ENCODE data around the gene IER3. TPM values are rescaled to one million over a fixed set of nuclear protein-coding genes. Genes with fewer than 3 reads are reported as not detected.

IER3 gene
- polyA plus RNA-seq, 1 experiment: 51.7 TPM

DNA sequence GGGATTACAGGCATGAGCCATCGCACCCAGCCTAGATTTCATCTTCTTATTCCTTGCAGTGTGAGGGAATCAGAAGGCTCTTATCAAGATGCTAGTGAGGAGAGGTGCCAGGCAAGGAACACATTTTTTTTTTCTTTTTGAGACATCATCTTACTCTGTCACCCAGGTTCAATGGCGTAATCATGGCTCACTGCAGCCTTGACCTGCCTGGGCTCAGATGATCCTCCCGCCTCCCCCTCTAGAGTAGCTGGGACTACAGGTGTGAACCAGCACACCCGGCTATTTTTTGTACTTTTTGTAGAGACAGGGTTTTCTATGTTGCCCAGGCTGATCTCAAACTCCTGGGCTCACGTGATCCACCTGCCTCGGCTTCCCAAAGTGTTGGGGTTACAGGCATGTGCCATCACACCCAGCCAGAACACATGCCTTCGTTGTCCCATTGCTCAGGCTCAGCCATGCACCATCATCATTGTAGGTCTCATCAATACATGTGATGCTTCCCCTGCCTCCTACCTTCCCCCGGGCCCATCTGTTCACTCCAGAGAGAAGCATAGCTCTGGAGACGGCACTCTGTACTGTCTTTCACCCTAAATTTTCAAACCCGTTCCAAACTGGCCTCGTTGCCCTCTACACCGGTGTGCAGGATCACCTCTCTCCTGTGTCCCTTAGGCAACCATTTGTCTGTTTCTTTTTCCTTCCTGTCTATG is 12.0 kb downstream of the IER3 start:
- peaks cover 39% of the 10 kb centered on the region for H3K36me3 ChIP-seq (ENCODE audit: control insufficient read depth, insufficient read depth, low read length)
- no peak overlapping the region for H3K4me3 ChIP-seq (ENCODE audit: low read depth, low read length)
- ChIA-PET POLR2A (no interaction called here), CTCF (interaction anchor here (0.5 to 20.5 kb wide), 8 partner anchors 9 to 181 kb away, joined by 3 to 387 read pairs (median 6); partner anchors contain the start of genes DHX16, FLOT1 and VARS2)
- no peak for TF ChIP-seq CTCF (IDR thresholded peaks at IDR 0.05; ENCODE audit: insufficient read depth, low read depth, low read length)
- no peaks in the 10 kb centered on the region for H3K27me3 ChIP-seq (ENCODE audit: control insufficient read depth, insufficient read depth, low read length)
- no peak for DNase-seq (ENCODE audit: low read depth)

GRCh38 chr6:30730601-30731435 is 13.5 kb downstream of the IER3 start:
- ChIA-PET POLR2A (interaction anchor here (0.5 kb wide), 1 partner anchor 9 kb away, joined by 4 read pairs; no protein-coding TSS in a partner anchor), CTCF (interaction anchor here (0.6 to 20.5 kb wide), 13 partner anchors 9 to 182 kb away, joined by 3 to 387 read pairs (median 4); partner anchors contain the start of genes DHX16 and FLOT1)
- TF ChIP-seq CTCF (IDR thresholded peaks at IDR 0.05; ENCODE audit: insufficient read depth, low read depth, low read length): peak; percentile 45; the same call in 1 of the 2 replicates
- DNase-seq (ENCODE audit: low read depth): no peak
- Histone ChIP-seq H3K4me3 (ENCODE audit: low read depth, low read length) (no peak overlapping the region), H3K36me3 (ENCODE audit: control insufficient read depth, insufficient read depth, low read length) (peaks cover 37% of the 10 kb centered on the region), H3K27me3 (ENCODE audit: control insufficient read depth, insufficient read depth, low read length) (no peaks in the 10 kb centered on the region)

GRCh38 chr6:30727920-30728553 is 16.3 kb downstream of the IER3 start:
- Histone ChIP-seq H3K36me3 (ENCODE audit: control insufficient read depth, insufficient read depth, low read length) (peaks cover 40% of the 10 kb centered on the region), H3K27me3 (ENCODE audit: control insufficient read depth, insufficient read depth, low read length) (no peaks in the 10 kb centered on the region), H3K4me3 (ENCODE audit: low read depth, low read length) (no peak overlapping the region)
- ChIA-PET CTCF (interaction anchor here (0.6 to 20.5 kb wide), 11 partner anchors 10 to 383 kb away, joined by 3 to 387 read pairs (median 6); partner anchors contain the start of genes DHX16 and IER3), POLR2A (interaction anchor here (0.5 to 0.6 kb wide), 2 partner anchors 16 to 150 kb away, joined by 3 to 5 read pairs; partner anchors contain the start of gene IER3)
- no peak for DNase-seq (ENCODE audit: low read depth)
- peak; percentile 51 for TF ChIP-seq CTCF (IDR thresholded peaks at IDR 0.05; ENCODE audit: insufficient read depth, low read depth, low read length)

- no peak for TF ChIP-seq CTCF (IDR thresholded peaks at IDR 0.05; ENCODE audit: insufficient read depth, low read depth, low read length)
- CTCF ChIA-PET: interaction anchor here (0.6 to 20.5 kb wide), 6 partner anchors 10 to 152 kb away, joined by 3 to 387 read pairs (median 7); partner anchors contain the start of gene DHX16
- peaks cover 37% of the 10 kb centered on the region for H3K36me3 ChIP-seq (ENCODE audit: control insufficient read depth, insufficient read depth, low read length)
- POLR2A ChIA-PET: interaction anchor here (0.5 kb wide), 1 partner anchor 14 kb away, joined by 24 read pairs; no protein-coding TSS in a partner anchor
- DNase-seq (ENCODE audit: low read depth): no peak
- no peak overlapping the region for H3K4me3 ChIP-seq (ENCODE audit: low read depth, low read length)
- H3K27me3 ChIP-seq (ENCODE audit: control insufficient read depth, insufficient read depth, low read length): no peaks in the 10 kb centered on the region
Measured at GRCh38 chr6:30726506-30727413, 17.6 kb downstream of the IER3 start.
